GF-D8 (cell line): Measurements from ENCODE around the gene TRIM58.

Experiments
- DNase-seq: peaks from one replicate; lab custom pipeline; 2025; lab: John Stamatoyannopoulos, UW

The TRIM58 gene, protein sequence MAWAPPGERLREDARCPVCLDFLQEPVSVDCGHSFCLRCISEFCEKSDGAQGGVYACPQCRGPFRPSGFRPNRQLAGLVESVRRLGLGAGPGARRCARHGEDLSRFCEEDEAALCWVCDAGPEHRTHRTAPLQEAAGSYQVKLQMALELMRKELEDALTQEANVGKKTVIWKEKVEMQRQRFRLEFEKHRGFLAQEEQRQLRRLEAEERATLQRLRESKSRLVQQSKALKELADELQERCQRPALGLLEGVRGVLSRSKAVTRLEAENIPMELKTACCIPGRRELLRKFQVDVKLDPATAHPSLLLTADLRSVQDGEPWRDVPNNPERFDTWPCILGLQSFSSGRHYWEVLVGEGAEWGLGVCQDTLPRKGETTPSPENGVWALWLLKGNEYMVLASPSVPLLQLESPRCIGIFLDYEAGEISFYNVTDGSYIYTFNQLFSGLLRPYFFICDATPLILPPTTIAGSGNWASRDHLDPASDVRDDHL

GRCh38 chr1:247857069-247857984 is at the start of gene TRIM58:
TSS of gene TRIM58 (plus strand) at chr1:247857187. CDS start at chr1:247857247, 60 bp downstream.
- DNase-seq = no peak

GRCh38 chr1:247812637-247813036 is 44.4 kb upstream of the TRIM58 start:
- no peak for DNase-seq

DNA sequence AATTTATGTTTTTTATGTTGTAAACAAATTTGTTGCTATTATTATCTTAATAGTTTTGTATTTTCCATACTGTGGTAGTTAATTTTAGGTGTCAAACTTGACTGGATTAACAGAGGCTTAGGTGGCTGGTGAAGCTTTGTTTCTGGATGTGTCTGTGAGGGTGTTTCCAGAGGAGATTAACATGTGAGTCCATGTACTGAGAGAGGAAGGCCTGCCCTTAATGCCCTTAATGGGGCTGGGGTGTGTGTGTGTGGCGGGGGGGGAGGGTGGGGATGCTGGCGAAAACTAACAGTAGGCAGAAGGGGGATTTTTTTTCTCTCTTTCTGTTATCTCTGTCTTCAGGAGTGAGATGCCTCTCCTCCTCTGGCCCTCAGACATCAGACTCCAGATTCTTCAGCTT is 34.9 kb upstream of the TRIM58 start:
- DNase-seq = no peak

DNA sequence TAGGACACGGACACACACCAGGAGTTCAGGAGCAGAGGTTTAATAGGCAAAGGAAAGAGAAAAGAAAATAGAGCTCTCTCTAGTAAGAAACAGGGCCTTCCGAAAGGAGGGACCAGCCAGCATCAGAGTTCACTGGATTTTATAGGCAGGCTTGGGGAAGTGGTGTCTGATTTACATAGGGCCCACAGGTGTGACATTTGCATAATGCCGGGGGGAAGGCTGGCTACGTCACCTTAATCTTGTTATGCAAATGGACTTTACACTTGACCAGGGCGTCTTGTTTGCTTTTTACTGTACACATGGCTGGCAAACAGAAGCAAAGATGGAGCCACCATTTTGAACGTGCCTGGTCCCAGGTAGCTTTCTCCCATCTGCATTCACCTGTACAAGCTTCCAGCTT is 33.0 kb upstream of the TRIM58 start, which contains the start of gene OR14A16:
Gene OR14A16, minus strand, starts transcription at position 97 of the 400 bp plus-strand sequence. CDS start 8,390 bp downstream, outside the sequence.
- no peak for DNase-seq

- no peak for DNase-seq
Observed at GRCh38 chr1:247825362-247825761, 31.6 kb upstream of the TRIM58 start.

- DNase-seq = no peak
Observed at GRCh38 chr1:247829656-247830055, 27.3 kb upstream of the TRIM58 start.

DNA sequence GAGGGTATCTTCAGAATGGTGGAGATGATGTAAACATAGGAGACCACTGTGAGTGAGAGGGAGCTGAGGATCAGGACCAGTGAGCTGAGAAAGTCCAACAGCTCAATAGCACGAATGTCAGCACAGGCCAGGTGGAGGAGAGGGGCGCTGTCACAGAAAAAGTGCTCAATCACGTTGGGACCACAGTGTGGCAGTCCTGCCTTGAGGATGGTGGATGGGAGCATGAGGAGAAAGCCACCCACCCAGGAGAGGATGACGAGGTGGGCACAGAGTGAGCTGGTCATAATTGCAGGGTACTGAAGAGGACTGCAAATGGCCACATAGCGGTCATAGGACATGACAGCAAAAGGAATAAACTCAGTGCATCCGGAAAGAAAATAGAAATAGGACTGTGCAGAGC is 23.4 kb upstream of the TRIM58 start:
- DNase-seq = no peak

GRCh38 chr1:247840818-247841217 is 16.2 kb upstream of the TRIM58 start:
- DNase-seq = no peak

DNA sequence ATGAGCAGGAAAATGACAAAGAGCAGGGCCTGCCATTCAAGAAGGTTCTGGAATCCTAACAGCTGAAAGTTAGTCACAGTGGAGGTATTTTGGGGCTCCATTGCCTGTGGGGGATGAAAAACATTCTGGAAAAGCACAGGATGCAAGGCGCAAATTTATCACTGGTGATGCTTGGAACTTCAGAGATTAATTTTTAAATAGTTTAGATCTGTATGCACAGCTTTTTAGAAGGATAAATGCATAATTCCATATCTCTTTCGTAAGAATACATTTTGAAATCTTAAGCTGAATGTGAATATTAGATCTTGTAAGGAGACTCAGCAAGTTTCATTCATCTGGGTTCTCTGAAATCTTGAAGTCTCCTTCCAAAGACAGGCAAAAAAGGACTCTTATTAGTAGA is 15.2 kb upstream of the TRIM58 start, which contains the start of gene OR11L1:
Gene OR11L1, minus strand, starts transcription at position 101 of the 400 bp plus-strand sequence. Its CDS starts 0 bp downstream, at position 101.
- DNase-seq = no peak

DNA sequence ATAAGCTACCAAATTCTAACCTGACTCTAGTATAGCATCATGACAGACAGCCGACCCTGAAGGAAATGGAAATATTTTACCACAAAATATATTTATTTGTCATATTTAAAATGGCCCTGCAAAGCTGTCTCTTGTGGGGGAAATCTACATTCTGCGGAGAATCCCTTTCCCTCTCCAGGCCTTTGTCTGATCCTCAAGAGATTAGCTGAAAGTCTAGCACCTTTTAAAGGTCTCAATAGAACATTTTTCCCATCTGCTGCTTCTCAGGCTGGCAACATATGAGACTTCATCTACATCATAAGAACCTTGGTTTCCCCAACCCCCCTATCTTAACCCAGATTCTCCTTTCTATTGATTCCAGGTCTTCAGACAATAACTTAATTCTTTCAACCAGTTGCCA is 13.6 kb upstream of the TRIM58 start:
- DNase-seq = no peak

DNA sequence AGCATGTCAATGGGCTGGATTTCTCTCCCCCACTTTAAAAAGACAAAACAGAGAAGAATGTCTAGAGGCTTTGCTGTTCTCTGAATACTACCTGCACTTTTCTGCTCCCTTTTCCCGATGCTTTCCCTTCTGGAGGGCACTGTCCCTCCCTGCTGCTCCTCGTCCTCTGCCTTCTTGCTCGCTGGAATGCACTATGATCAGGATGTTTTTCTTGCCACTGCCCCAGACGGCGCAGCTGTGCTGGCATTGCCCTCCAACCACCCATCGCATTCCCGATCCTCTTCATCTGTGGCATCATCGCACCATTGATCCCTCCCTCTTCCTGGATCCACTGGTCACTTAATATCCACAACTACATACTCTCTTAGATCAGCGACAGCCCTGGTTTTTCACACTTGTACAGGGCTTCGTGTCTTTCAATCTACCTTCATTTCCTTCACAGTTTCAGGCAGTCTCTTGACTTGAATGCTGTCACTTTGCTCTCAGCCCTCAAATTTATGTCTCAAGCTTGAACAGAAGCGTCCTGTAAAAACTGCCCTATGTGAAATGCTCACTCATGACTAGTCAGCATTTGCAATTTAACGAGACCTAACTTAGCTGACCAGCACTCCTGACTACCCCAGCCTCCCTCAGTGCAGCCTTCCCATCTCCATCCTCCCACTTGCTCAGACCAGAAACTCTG is 11.8 kb upstream of the TRIM58 start:
- no peak for DNase-seq

GRCh38 chr1:247845693-247846017 is 11.3 kb upstream of the TRIM58 start:
- DNase-seq = no peak

- DNase-seq = no peak
Observed at GRCh38 chr1:247848346-247848745, 8.6 kb upstream of the TRIM58 start.

DNA sequence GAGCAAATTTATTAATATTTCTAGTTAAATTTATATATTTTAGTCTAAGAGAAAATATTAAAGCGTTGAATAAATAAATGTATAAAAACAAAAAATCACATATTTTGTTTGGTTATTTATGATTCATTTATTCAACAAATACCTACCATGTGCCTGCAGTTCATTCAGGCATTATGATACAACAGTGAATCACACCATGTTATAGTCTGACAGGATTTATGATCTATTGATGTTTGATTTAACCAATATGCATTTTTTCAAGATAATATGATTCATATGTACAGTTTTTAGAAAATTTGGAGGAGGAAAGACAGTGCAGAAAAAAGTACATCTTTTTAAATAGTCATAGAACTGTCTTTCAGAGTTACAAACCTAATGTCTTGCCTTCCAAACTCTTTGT is 7.4 kb upstream of the TRIM58 start:
- no peak for DNase-seq

GRCh38 chr1:247854899-247855545 is 2.0 kb upstream of the TRIM58 start:
- DNase-seq = no peak

GRCh38 chr1:247855911-247856310 is 1.1 kb upstream of the TRIM58 start:
- DNase-seq = no peak

DNA sequence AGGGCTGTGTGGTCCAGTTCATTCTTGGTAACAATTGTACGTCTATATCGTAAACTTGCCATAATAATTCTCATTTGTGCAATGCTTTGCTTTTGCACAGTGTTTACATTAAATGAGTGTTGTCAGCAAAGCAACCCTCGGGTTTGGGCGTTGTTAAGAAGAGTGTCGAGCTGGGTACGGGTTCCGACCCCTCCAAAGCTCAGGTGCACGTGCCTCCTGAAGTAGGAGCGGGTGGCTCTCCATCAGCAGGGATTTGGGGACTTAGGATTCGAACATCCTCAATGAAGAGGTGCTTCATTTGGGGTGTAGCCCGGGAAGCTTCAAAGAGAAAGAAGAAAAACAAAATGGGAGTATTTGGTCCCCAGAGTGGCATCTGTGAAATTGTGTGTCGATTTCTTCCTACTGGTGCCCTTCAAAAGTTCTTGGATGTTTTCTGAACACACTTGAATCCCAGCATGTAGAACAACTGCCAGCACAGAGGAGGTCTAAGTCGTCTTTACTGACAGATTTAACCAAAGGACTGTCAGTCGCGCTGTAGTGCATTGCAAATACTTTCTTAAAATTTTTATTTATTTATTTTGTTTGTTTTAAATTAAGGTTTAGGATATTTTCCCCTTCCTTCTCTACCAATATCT is 1.1 kb downstream of the TRIM58 start:
- no peak for DNase-seq

DNA sequence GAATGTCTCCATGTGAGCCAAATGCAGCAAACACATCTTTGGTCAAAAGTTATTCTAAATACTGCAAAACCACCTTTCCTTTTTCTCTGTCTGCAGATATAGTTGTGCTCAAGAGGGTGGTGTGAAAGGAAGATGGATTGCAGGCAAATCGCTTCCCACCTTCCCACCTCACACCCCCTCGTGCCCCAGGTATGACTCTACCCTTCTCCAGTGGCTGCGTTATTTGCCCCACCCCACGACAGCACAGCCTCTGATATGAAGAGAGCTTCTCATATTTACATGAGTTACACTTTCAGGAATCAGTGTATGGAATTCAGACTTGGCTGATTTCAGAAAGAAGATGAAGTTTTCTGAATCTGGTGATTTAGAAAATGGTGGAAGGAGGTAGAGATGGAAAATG is 5.8 kb downstream of the TRIM58 start:
- DNase-seq = no peak

- DNase-seq = no peak
Observed at GRCh38 chr1:247864644-247865043, 7.7 kb downstream of the TRIM58 start.

GRCh38 chr1:247865416-247865815 is 8.4 kb downstream of the TRIM58 start:
- DNase-seq = no peak

GRCh38 chr1:247883346-247883745 is 26.4 kb downstream of the TRIM58 start:
- DNase-seq = no peak
